HG02970 (cell line): ENCODE results near the gene EPB41L5.
"Not testable (repeated sequence)": the region's sequence is repeated elsewhere in the genome, so short reads cannot be mapped to it uniquely, and the experiment has no call there.

ENCODE experiments used
- ATAC-seq: cut with Tn5 transposase; IDR thresholded peaks from one replicate; pipeline ENCODE4 v1.9.1; 2021; ENCODE audit warnings: mild to moderate bottlenecking, moderate library complexity, moderate number of reproducible peaks; ENCODE audit not compliant: unreplicated experiment, low FRiP score

The EPB41L5 gene

DNA sequence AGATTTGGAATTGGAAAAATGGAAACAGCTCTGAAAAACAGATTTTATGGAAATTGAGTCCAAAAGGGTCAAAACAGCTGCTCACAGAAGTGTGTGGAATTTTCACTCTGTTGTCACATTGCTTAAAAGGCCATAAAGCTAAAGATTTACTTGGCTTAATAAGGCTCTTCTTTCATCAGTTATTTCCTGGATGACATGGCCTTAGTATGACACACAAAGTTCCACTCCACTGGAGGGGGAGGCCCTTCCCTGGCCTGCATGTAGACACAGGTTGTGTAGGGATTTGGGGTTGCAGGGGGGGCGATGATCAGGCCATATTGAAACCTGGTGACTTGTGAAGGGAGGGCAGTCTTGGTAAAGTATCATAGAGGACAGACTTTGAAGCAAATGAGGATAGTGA lies 176.3 kb downstream of the EPB41L5 start:
- ATAC-seq: no peak

DNA sequence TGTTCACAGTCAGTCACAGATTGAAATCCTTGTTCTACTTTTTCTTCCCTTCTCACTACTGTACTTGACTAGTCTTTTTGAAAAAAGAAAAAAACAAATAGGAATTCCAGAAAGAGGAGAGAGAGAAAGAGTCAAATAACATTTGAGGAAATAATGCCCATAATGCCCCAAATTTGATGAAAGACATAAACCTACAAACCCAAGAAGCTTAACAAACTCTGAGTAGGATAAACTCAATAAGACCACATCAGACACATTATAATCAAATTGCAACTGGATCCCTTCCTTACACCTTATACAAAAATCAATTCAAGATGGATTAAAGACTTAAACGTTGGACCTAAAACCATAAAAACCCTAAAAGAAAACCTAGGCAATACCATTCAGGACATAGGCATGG lies 179.4 kb downstream of the EPB41L5 start:
- ATAC-seq: no peak

GRCh38 chr2:120195553-120195952 lies 182.7 kb downstream of the EPB41L5 start:
- no peak for ATAC-seq

GRCh38 chr2:120199817-120200459 lies 187.1 kb downstream of the EPB41L5 start:
- ATAC-seq: not testable (repeated sequence)

GRCh38 chr2:120203251-120204021 lies 190.6 kb downstream of the EPB41L5 start:
- no peak for ATAC-seq

- no peak for ATAC-seq
Observed at GRCh38 chr2:120204022-120204405, 191.1 kb downstream of the EPB41L5 start.

DNA sequence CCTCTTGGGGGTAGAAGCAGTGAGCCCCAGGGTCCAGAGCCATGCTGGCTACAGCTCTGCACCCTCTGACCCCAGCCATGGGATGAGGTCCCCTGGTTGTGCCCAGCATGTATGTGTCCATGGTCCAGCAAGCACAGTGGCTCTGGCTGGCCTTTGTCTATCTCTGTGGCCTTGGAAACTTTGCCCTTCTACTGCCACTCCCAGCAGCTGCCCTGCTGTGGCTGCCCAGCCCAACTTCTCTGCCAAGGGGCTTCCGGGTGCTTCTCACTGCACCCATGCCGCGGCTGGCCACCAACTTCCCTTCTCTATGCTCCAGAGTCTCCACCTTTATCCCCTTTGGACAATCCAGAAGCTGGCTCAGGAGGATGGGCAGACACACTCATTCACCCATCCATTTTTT lies 191.5 kb downstream of the EPB41L5 start:
- no peak for ATAC-seq

DNA sequence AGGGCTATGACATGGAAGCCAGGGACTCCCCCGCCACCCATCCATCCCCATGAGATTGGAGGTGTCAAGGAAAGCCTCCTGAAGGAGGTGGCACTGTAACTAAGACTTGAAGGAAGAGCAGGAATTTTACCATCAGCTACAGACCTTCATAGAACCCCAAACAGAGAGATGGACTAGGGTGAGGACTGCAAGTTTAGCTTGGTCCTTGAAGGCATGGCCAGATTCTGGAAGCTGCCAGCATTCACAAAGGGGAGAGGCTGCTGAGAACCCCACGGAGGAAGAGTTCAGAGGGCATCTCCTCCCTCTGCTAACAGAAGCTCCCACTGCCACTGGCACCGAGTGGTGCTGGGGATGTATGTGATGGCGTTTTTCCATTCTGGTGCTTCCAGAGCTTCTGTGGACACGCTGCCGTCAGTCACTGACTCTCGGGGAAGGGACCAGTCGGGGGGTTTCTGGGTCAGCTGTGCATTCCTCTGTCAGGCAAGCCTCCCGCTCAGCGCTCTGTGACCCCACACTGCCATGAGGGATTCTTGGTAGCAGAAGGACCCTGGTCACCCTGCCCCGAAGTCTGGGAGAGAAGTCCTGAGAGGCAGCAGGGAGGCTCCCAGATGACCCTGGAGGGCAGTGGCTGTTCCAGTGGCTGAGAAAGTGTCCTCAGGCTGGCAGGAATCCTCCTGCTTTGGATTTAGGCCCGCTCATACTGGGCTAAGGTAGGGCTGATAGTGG lies 192.2 kb downstream of the EPB41L5 start:
- no peak for ATAC-seq

GRCh38 chr2:120206022-120206581 lies 193.2 kb downstream of the EPB41L5 start:
- no peak for ATAC-seq

GRCh38 chr2:120208381-120209353 lies 195.8 kb downstream of the EPB41L5 start:
- ATAC-seq: no peak

DNA sequence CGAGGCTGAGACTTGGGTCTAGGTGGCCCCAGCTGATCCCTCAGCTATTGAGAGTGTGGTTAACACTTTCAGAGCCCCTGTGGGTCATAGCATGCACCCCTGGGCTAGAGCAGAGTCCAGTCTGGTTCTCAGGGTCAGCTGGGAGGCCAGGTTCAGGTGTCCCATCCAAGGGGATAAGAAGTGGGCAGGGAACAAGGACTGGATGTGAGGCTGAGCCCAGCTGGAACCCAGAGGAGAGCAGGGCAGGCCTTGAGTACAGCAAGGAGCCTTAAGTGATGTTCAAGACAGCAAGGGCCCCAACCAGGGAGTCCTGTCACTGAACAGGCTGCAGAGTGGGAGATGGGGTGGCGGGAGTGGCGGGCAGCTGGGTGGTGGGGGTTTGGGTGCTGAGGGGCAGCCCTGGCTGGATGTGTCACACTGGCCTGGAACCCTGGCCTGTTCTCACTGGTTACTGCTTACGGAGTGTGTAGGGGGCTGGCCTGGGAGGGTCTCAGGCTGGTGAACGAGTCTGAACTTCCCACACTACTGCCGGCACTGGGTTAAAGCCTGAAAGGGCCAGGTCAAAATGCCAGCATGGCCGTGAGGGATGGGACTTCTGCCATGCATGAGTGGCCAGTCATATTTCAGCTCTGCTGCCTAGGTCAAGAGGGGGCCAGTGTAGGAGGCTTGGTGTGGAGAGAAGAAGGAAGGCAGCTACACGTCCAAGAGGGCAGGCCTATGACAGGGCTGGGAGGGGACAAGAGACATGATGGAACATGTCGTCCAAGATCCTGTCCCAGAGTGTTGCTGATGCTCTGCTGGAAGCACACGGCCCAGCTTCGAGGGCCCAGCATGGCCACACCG lies 196.8 kb downstream of the EPB41L5 start:
- no peak for ATAC-seq

GRCh38 chr2:120210270-120210693 lies 197.4 kb downstream of the EPB41L5 start:
- ATAC-seq: no peak

GRCh38 chr2:120218181-120218580 lies 205.3 kb downstream of the EPB41L5 start:
- ATAC-seq: no peak

DNA sequence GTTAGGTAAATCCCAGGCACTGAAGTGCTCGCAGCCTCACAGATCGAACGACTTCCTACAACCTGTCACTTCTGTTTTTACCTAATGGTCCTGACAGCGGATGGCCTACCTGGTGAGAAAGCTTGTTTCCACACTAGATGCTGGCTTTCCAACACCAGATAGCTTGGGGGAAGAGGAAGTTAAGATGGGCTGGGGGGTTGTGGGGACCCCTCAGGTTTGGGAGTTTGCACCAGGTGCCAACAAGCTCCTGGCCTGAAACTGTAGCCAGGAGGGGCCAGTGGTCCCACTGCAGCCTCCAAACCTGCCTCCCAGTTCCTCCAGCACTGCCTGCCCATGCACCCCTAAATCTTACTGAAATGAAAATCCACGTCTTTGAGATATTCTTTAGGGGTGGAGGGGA lies 206.4 kb downstream of the EPB41L5 start:
- no peak for ATAC-seq

DNA sequence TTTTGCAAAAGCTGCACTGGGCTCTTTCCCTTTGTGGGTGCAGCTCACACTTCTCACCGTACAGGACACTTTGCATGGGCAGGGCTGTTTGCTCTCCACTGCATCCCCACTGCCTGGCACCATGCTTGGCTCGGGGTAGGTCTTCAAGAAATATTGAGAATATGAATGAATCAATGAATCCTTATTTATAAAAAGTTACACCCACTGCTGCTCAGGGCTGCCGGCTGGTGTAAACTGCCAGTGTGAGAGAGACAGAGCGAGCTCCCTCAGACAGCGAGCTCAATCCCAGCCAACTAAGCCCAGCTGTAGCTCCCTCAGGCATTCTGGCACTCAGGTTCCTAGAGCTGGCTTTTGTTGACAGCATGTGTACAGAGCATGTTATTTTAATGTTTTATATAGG lies 206.9 kb downstream of the EPB41L5 start:
- ATAC-seq: no peak

- no peak for ATAC-seq
Observed at GRCh38 chr2:120220756-120221155, 207.9 kb downstream of the EPB41L5 start.

- ATAC-seq: no peak
Observed at GRCh38 chr2:120221616-120222015, 208.7 kb downstream of the EPB41L5 start.

- ATAC-seq: no peak
Observed at GRCh38 chr2:120222186-120223033, 209.5 kb downstream of the EPB41L5 start.
